ENCODE data around the gene APC2. TPM values are rescaled to one million over a fixed set of nuclear protein-coding genes. Genes with fewer than 3 reads are reported as not detected.

Gene APC2
- total RNA-seq, 1 experiment from 2014 or later = 0.68 TPM

DNA sequence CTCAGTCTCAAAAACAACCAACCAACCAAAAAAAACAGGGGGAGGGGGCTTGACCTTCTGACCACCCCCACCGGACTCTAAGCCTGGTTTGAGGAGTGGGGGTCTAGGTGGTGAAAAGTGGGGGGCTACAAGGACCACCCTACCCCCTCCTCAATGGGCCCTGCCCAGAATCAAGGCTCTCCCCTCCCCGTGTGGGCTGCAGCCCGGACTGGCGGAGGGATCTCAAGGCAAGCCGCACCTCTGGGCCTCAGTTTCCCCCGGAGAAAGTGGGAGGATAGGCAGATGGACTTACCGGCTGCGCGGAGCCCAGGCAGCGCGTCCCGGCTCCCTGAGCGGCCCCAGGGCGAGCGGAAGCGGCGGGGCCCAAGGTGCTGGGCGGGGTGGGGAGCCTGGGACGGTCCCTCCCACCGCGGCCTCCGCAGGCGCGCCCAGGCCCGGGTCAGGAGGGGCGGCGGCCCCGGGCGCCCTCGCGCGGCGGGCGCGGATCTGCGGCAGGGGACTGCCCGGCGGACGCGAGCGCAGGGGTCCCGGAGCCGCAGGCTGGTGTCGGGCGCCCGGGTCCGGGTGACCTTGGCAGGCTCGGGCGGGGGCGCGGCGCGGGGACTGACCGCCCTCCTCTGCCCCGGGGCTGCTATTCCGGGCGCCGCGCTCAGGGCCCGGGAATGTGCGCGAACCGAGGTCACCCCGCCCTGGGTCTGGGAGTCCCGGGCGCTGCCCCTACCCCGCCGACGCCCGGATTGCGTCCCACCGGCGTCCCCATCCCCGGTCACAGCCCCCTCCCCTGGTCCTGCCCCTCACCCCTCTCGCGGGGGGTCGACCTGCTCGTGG, 63.0 kb downstream of the APC2 start, which contains the start of gene ADAMTSL5:
Gene ADAMTSL5, minus strand, starts transcription at position 349 of the 828 bp plus-strand sequence. CDS start 2,076 bp downstream, outside the sequence.
- H3K4me1 ChIP-seq (ENCODE audit: insufficient read depth, low read length) = no peaks in the 10 kb centered on the region
- WGBS (ENCODE audit: extremely low coverage, insufficient read length, low lambda C conversion rate) = no CpG with 5 or more reads among the region's 78 CpGs
- H3K27ac Mint-ChIP-seq = no peak within 1 kb of the TSS
- no peak within 1 kb of the TSS for H3K14ac ChIP-seq (ENCODE audit: insufficient read depth, low read length)
- H2BK120ac ChIP-seq (ENCODE audit: low read depth, low read length, poor library complexity, severe bottlenecking) = no peak within 1 kb of the TSS
- no peak within 1 kb of the TSS for H3K9ac ChIP-seq (ENCODE audit: extremely low read depth, insufficient read length, low read length)
- H2BK15ac ChIP-seq (ENCODE audit: low read depth, low read length) = no peak within 1 kb of the TSS
- no peak within 1 kb of the TSS for H4K91ac ChIP-seq (ENCODE audit: insufficient read length, low read depth, low read length)
- H2AK5ac ChIP-seq (ENCODE audit: insufficient read length, low read length) = no peak within 1 kb of the TSS
- peaks cover 0 to 13% of the 10 kb centered on the region in 2 experiments; a peak in 1 of 5 replicates for H3K9me3 Mint-ChIP-seq
- no peaks in the 10 kb centered on the region for H3K36me3 Mint-ChIP-seq (ENCODE audit: insufficient read depth in 1 of 3, low read depth in 3 of 3)
- H3K23me2 ChIP-seq (ENCODE audit: insufficient read length, low read depth, low read length, poor library complexity, severe bottlenecking) = no peaks in the 10 kb centered on the region
- H4K5ac ChIP-seq (ENCODE audit: insufficient read length, low read depth, low read length) = no peak within 1 kb of the TSS
- no peaks in the 10 kb centered on the region for H3K79me1 ChIP-seq (ENCODE audit: insufficient read depth, low read depth, low read length, poor library complexity, severe bottlenecking)
- H3K27me3 Mint-ChIP-seq (ENCODE audit: low read depth) = peaks cover 74% of the 10 kb centered on the region
- peak within 1 kb of the TSS; percentile 37 to 66 for H3K4me3 Mint-ChIP-seq
- no peak within 1 kb of the TSS for H2BK12ac ChIP-seq (ENCODE audit: insufficient read length, low read depth, low read length)
- no peak within 1 kb of the TSS for H4K8ac ChIP-seq (replicated peaks; ENCODE audit: insufficient read length, low read depth, low read length)
- H3K56ac ChIP-seq (ENCODE audit: insufficient read length, low read depth, low read length) = no peak within 1 kb of the TSS
- no peaks in the 10 kb centered on the region for H3K27me3 ChIP-seq (ENCODE audit: insufficient read depth, low read length)
- H3K4me2 ChIP-seq (ENCODE audit: insufficient read depth, insufficient read length, low read length) = no peak within 1 kb of the TSS
- H3K4ac ChIP-seq (ENCODE audit: low read depth, low read length) = no peak within 1 kb of the TSS
- no peaks in the 10 kb centered on the region for H3K79me2 ChIP-seq (ENCODE audit: insufficient read depth, low read length)
- no peak within 1 kb of the TSS for H3K23ac ChIP-seq (ENCODE audit: insufficient read length, low read depth, low read length)
- H3K4me1 Mint-ChIP-seq = peaks cover 13 to 14% of the 10 kb centered on the region in 2 experiments
- no peak within 1 kb of the TSS for H2BK5ac ChIP-seq (ENCODE audit: insufficient read length, low read length)
- no peak within 1 kb of the TSS for H3T11ph ChIP-seq (ENCODE audit: low read length)
- no peak within 1 kb of the TSS for H3K27ac ChIP-seq (ENCODE audit: insufficient read length, low read depth, low read length)
- no peaks in the 10 kb centered on the region for H3K9me3 ChIP-seq (ENCODE audit: control insufficient read depth, low read depth, low read length)
- TF ChIP-seq, protein P1, sequence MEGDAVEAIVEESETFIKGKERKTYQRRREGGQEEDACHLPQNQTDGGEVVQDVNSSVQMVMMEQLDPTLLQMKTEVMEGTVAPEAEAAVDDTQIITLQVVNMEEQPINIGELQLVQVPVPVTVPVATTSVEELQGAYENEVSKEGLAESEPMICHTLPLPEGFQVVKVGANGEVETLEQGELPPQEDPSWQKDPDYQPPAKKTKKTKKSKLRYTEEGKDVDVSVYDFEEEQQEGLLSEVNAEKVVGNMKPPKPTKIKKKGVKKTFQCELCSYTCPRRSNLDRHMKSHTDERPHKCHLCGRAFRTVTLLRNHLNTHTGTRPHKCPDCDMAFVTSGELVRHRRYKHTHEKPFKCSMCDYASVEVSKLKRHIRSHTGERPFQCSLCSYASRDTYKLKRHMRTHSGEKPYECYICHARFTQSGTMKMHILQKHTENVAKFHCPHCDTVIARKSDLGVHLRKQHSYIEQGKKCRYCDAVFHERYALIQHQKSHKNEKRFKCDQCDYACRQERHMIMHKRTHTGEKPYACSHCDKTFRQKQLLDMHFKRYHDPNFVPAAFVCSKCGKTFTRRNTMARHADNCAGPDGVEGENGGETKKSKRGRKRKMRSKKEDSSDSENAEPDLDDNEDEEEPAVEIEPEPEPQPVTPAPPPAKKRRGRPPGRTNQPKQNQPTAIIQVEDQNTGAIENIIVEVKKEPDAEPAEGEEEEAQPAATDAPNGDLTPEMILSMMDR (conservative IDR thresholded peaks at IDR 0.05) = no peak; the same call in 2 of the 3 replicates
- no peak within 1 kb of the TSS for H2BK20ac ChIP-seq (ENCODE audit: low read depth, low read length, poor library complexity, severe bottlenecking)
- H3K18ac ChIP-seq (ENCODE audit: insufficient read length, low read depth, low read length) = no peak within 1 kb of the TSS
- no peak within 1 kb of the TSS for H2AFZ ChIP-seq (ENCODE audit: low read length)
- peak; percentile 58 for DNase-seq
- no peaks in the 10 kb centered on the region for H4K20me1 ChIP-seq (ENCODE audit: control insufficient read depth, insufficient read depth, insufficient read length)
